ENCODE data around the gene CLOCK.

GRCh38 chr4:55405073-55405472 is 141.6 kb downstream of the CLOCK start:
- TF ChIP-seq LARP7 (IDR thresholded peaks at IDR 0.05) (no peak), NFYB (IDR thresholded peaks at IDR 0.05; ENCODE audit: extremely low read depth, insufficient read length) (no peak), KLF16 (IDR thresholded peaks at IDR 0.05) (no peak), POLR2A (conservative IDR thresholded peaks at IDR 0.05) (no peak), MTF1 (CRISPR knock-in tag; IDR thresholded peaks at IDR 0.05; ENCODE audit: borderline replicate concordance) (no peak), U2AF1 (optimal IDR thresholded peaks at IDR 0.05; ENCODE audit: low read depth, low read length) (no peak), BACH1 (tag; IDR thresholded peaks at IDR 0.05) (no peak), TCF7L2 (IDR thresholded peaks at IDR 0.05; ENCODE audit: low read depth, low read length) (no peak), ZNF253 (CRISPR knock-in tag; conservative IDR thresholded peaks at IDR 0.05) (no peak), FOXJ3 (CRISPR knock-in tag; IDR thresholded peaks at IDR 0.05) (no peak)
- TF ChIP-seq, protein P1, sequence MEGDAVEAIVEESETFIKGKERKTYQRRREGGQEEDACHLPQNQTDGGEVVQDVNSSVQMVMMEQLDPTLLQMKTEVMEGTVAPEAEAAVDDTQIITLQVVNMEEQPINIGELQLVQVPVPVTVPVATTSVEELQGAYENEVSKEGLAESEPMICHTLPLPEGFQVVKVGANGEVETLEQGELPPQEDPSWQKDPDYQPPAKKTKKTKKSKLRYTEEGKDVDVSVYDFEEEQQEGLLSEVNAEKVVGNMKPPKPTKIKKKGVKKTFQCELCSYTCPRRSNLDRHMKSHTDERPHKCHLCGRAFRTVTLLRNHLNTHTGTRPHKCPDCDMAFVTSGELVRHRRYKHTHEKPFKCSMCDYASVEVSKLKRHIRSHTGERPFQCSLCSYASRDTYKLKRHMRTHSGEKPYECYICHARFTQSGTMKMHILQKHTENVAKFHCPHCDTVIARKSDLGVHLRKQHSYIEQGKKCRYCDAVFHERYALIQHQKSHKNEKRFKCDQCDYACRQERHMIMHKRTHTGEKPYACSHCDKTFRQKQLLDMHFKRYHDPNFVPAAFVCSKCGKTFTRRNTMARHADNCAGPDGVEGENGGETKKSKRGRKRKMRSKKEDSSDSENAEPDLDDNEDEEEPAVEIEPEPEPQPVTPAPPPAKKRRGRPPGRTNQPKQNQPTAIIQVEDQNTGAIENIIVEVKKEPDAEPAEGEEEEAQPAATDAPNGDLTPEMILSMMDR (IDR thresholded peaks at IDR 0.05 in 2 of 3, conservative IDR thresholded peaks at IDR 0.05 in 1 of 3; ENCODE audit: insufficient read depth in 2 of 3, low read depth in 1 of 3, low read length in 3 of 3), result no peak
- TF ChIP-seq, protein P2, sequence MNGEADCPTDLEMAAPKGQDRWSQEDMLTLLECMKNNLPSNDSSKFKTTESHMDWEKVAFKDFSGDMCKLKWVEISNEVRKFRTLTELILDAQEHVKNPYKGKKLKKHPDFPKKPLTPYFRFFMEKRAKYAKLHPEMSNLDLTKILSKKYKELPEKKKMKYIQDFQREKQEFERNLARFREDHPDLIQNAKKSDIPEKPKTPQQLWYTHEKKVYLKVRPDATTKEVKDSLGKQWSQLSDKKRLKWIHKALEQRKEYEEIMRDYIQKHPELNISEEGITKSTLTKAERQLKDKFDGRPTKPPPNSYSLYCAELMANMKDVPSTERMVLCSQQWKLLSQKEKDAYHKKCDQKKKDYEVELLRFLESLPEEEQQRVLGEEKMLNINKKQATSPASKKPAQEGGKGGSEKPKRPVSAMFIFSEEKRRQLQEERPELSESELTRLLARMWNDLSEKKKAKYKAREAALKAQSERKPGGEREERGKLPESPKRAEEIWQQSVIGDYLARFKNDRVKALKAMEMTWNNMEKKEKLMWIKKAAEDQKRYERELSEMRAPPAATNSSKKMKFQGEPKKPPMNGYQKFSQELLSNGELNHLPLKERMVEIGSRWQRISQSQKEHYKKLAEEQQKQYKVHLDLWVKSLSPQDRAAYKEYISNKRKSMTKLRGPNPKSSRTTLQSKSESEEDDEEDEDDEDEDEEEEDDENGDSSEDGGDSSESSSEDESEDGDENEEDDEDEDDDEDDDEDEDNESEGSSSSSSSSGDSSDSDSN (IDR thresholded peaks at IDR 0.05; ENCODE audit: borderline replicate concordance in 1 of 2, low read depth in 2 of 2, low read length in 2 of 2), result no peak
- TF ChIP-seq, protein P3, sequence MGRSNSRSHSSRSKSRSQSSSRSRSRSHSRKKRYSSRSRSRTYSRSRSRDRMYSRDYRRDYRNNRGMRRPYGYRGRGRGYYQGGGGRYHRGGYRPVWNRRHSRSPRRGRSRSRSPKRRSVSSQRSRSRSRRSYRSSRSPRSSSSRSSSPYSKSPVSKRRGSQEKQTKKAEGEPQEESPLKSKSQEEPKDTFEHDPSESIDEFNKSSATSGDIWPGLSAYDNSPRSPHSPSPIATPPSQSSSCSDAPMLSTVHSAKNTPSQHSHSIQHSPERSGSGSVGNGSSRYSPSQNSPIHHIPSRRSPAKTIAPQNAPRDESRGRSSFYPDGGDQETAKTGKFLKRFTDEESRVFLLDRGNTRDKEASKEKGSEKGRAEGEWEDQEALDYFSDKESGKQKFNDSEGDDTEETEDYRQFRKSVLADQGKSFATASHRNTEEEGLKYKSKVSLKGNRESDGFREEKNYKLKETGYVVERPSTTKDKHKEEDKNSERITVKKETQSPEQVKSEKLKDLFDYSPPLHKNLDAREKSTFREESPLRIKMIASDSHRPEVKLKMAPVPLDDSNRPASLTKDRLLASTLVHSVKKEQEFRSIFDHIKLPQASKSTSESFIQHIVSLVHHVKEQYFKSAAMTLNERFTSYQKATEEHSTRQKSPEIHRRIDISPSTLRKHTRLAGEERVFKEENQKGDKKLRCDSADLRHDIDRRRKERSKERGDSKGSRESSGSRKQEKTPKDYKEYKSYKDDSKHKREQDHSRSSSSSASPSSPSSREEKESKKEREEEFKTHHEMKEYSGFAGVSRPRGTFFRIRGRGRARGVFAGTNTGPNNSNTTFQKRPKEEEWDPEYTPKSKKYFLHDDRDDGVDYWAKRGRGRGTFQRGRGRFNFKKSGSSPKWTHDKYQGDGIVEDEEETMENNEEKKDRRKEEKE (IDR thresholded peaks at IDR 0.05; ENCODE audit: borderline replicate concordance in 1 of 2, control insufficient read depth in 1 of 2, low read depth in 2 of 2, low read length in 1 of 2), result no peak

Measured in K562 (cell line).